AG10803 (cell line): Measurements from ENCODE around the gene ZNF613.
A peak's percentile ranks its signal among the peaks of the same experiment; 100 is the strongest.
"Not testable (repeated sequence)": the region's sequence is repeated elsewhere in the genome, so short reads cannot be mapped to it uniquely, and the experiment has no call there.

ENCODE experiments used
- DNase-seq: peaks from one replicate; pipeline ENCODE4 v3.0.0; 2010; ENCODE audit warnings: low read depth
- H3K4me3 ChIP-seq: 2 replicates; pipeline ENCODE4 v1.5.1; 2011; ENCODE audit warnings: mild to moderate bottlenecking, low read length, control low read depth
- CTCF ChIP-seq: conservative IDR thresholded peaks from 2 replicates; pipeline ENCODE4 v1.5.1; 2011; ENCODE audit warnings: mild to moderate bottlenecking, low read length, control low read depth, inconsistent platforms

The ZNF613 gene

GRCh38 chr19:51901860-51902259, 25.4 kb upstream of the ZNF613 start:
- no peak overlapping the region for H3K4me3 ChIP-seq
- no peak for TF ChIP-seq CTCF
- no peak for DNase-seq

GRCh38 chr19:51903192-51903591, 24.1 kb upstream of the ZNF613 start:
- H3K4me3 ChIP-seq, result no peak overlapping the region
- no peak for DNase-seq

GRCh38 chr19:51904331-51905165, 22.7 kb upstream of the ZNF613 start, which contains the start of gene ZNF649:
Gene ZNF649 (minus strand): TSS chr19:51905017. CDS start chr19:51900107, 4,910 bp downstream.
- TF ChIP-seq CTCF, result no peak; the same call in 1 of the 2 replicates
- peak within 1 kb of the TSS; percentile 90 for H3K4me3 ChIP-seq
- DNase-seq, result peak; percentile 82

More at GRCh38 chr19:51903192-51903591, 24.1 kb upstream of the ZNF613 start:
- no peak for TF ChIP-seq CTCF

GRCh38 chr19:51905206-51905605, 22.1 kb upstream of the ZNF613 start:
- TF ChIP-seq CTCF, result no peak
- H3K4me3 ChIP-seq, result no peak overlapping the region
- DNase-seq, result no peak

- not testable (repeated sequence) for H3K4me3 ChIP-seq, DNase-seq
Observed at GRCh38 chr19:51905639-51906038, 21.6 kb upstream of the ZNF613 start.

GRCh38 chr19:51906108-51906507, 21.2 kb upstream of the ZNF613 start:
- H3K4me3 ChIP-seq, DNase-seq: not testable (repeated sequence)

GRCh38 chr19:51907981-51908380, 19.3 kb upstream of the ZNF613 start:
- not testable (repeated sequence) for H3K4me3 ChIP-seq, DNase-seq

- no peak for TF ChIP-seq CTCF
- DNase-seq, result no peak
- H3K4me3 ChIP-seq, result no peak overlapping the region
Observed at GRCh38 chr19:51915324-51915867, 11.9 kb upstream of the ZNF613 start.
